Activated CD4-positive, CD25-positive, alpha-beta regulatory T cell treated with anti-CD3 and anti-CD28 coated beads, Interleukin-2, amount 50 U/mL, for 72 hours (primary cell): ENCODE results near the gene ANKRD44.

ENCODE experiments used
- DNase-seq: peaks from one replicate; pipeline ENCODE4 v3.0.0; 2021

Gene ANKRD44

GRCh38 chr2:197204519-197205250 lies 105.9 kb downstream of the ANKRD44 start:
- no peak for DNase-seq

- DNase-seq = no peak
Observed at GRCh38 chr2:197201874-197202273, 108.7 kb downstream of the ANKRD44 start.

- no peak for DNase-seq
Observed at GRCh38 chr2:197200762-197201058, 109.9 kb downstream of the ANKRD44 start.

- no peak for DNase-seq
Observed at GRCh38 chr2:197200051-197200761, 110.4 kb downstream of the ANKRD44 start.

GRCh38 chr2:197198890-197199289 lies 111.7 kb downstream of the ANKRD44 start:
- DNase-seq = peak; percentile 72

- no peak for DNase-seq
Observed at GRCh38 chr2:197197895-197198311, 112.7 kb downstream of the ANKRD44 start.

- DNase-seq = no peak
Observed at GRCh38 chr2:197196541-197197180, 113.9 kb downstream of the ANKRD44 start.

- DNase-seq = no peak
Observed at GRCh38 chr2:197195518-197195917, 115.1 kb downstream of the ANKRD44 start.

GRCh38 chr2:197191940-197192322 lies 118.6 kb downstream of the ANKRD44 start:
- DNase-seq = no peak

- DNase-seq = no peak
Observed at GRCh38 chr2:197191177-197191939, 119.2 kb downstream of the ANKRD44 start.

- no peak for DNase-seq
Observed at GRCh38 chr2:197190100-197190432, 120.5 kb downstream of the ANKRD44 start.

GRCh38 chr2:197189426-197190099 lies 121.0 kb downstream of the ANKRD44 start:
- DNase-seq = no peak

- no peak for DNase-seq
Observed at GRCh38 chr2:197185676-197186075, 124.9 kb downstream of the ANKRD44 start.

- DNase-seq = no peak
Observed at GRCh38 chr2:197184959-197185586, 125.5 kb downstream of the ANKRD44 start.

- DNase-seq = no peak
Observed at GRCh38 chr2:197183355-197183754, 127.2 kb downstream of the ANKRD44 start.

- DNase-seq = no peak
Observed at GRCh38 chr2:197182668-197183067, 127.9 kb downstream of the ANKRD44 start.

- no peak for DNase-seq
Observed at GRCh38 chr2:197181491-197181890, 129.1 kb downstream of the ANKRD44 start.

- DNase-seq = no peak
Observed at GRCh38 chr2:197179744-197180498, 130.7 kb downstream of the ANKRD44 start.

- no peak for DNase-seq
Observed at GRCh38 chr2:197176522-197176921, 134.1 kb downstream of the ANKRD44 start.

GRCh38 chr2:197174539-197175094 lies 136.0 kb downstream of the ANKRD44 start:
- DNase-seq = no peak

GRCh38 chr2:197171582-197171981 lies 139.0 kb downstream of the ANKRD44 start:
- DNase-seq = no peak
